Neural crest cell (in vitro differentiated cells): ENCODE results near the gene SLC9A3. TPM values are rescaled to one million over a fixed set of nuclear protein-coding genes. Genes with fewer than 3 reads are reported as not detected.

Experiments
- DNase-seq: peaks from one replicate; pipeline ENCODE4 v3.0.0; 2021; ENCODE audit warnings: low read depth, mixed read lengths, low spot score
- H3K27ac Mint-ChIP-seq: one replicate; pipeline ENCODE4 v1.8.0; 2021; ENCODE audit warnings: mild to moderate bottlenecking, mixed read lengths; ENCODE audit not compliant: unreplicated experiment
- H3K27me3 Mint-ChIP-seq: 2 replicates; pipeline ENCODE4 v1.8.0; 2021; ENCODE audit warnings: low read depth, mild to moderate bottlenecking, mixed read lengths
- H3K36me3 Mint-ChIP-seq: 2 replicates; pipeline ENCODE4 v1.8.0; 2021; ENCODE audit warnings: low read depth, mild to moderate bottlenecking, mixed read lengths
- H3K4me1 Mint-ChIP-seq: 2 replicates; pipeline ENCODE4 v1.8.0; 2021; ENCODE audit warnings: mixed read lengths
- H3K4me3 Mint-ChIP-seq: one replicate; pipeline ENCODE4 v1.8.0; 2021; ENCODE audit warnings: mild to moderate bottlenecking, mixed read lengths
- H3K9me3 Mint-ChIP-seq: 2 replicates; pipeline ENCODE4 v1.8.0; 2021; ENCODE audit warnings: mixed read lengths
- total RNA-seq: library from RNA; stranded (reverse); gene quantifications from 2 replicates; pipeline ENCODE4 v1.2.1, GENCODE V29; 2021
- TF ChIP-seq, protein P1 (sequence below): fragments of 200-600 bp; sonication (generic); conservative IDR thresholded peaks from 2 replicates; pipeline ENCODE4 v1.5.0; 2021; ENCODE audit warnings: antibody characterized with exemption, mild to moderate bottlenecking

The SLC9A3 gene
- total RNA-seq, 1 donor from 2014 or later: 1.5 TPM

DNA sequence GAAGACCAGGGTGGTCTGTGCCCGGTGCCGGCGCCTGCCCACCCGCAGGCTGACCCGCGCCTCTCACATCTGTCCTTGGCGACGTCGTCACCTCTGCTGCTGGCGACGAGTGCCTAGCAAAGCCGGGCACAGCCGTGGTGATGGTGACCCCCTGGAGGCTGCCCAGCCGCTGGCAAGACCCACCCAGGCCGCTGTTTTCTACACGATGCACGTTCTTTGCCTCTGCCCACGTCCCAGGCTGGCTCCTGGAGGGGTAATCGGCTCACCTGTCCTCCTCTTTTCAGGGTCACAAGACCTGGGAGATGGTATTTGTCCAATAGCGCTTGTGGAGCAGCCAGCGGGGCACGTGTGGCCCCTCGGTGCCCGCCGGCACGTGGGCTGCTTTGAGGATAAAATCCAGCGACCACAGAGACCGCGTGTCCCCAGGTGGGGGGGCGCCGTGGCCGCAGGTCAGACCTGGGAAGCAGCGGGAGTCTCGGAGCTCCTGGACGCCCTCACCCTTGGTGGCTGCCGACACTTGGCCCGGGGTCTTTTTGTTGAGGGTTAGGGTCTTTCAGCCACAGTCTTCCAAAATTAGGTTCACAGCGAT lies 29.5 kb downstream of the SLC9A3 start:
- H3K27ac Mint-ChIP-seq: no peak overlapping the region
- no peaks in the 10 kb centered on the region for H3K36me3 Mint-ChIP-seq
- H3K27me3 Mint-ChIP-seq: peaks cover 68% of the 10 kb centered on the region
- TF ChIP-seq, protein P1, sequence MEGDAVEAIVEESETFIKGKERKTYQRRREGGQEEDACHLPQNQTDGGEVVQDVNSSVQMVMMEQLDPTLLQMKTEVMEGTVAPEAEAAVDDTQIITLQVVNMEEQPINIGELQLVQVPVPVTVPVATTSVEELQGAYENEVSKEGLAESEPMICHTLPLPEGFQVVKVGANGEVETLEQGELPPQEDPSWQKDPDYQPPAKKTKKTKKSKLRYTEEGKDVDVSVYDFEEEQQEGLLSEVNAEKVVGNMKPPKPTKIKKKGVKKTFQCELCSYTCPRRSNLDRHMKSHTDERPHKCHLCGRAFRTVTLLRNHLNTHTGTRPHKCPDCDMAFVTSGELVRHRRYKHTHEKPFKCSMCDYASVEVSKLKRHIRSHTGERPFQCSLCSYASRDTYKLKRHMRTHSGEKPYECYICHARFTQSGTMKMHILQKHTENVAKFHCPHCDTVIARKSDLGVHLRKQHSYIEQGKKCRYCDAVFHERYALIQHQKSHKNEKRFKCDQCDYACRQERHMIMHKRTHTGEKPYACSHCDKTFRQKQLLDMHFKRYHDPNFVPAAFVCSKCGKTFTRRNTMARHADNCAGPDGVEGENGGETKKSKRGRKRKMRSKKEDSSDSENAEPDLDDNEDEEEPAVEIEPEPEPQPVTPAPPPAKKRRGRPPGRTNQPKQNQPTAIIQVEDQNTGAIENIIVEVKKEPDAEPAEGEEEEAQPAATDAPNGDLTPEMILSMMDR: no peak
- H3K9me3 Mint-ChIP-seq: no peaks in the 10 kb centered on the region
- peaks cover 3% of the 10 kb centered on the region for H3K4me1 Mint-ChIP-seq
- H3K4me3 Mint-ChIP-seq: no peak overlapping the region
- no peak for DNase-seq

GRCh38 chr5:493758-494157 lies 30.5 kb downstream of the SLC9A3 start:
- peaks cover 61% of the 10 kb centered on the region for H3K27me3 Mint-ChIP-seq
- H3K27ac Mint-ChIP-seq: no peak overlapping the region
- TF ChIP-seq, protein P1: no peak
- DNase-seq: no peak
- H3K9me3 Mint-ChIP-seq: no peaks in the 10 kb centered on the region
- no peak overlapping the region for H3K4me3 Mint-ChIP-seq
- no peaks in the 10 kb centered on the region for H3K36me3 Mint-ChIP-seq
- peaks cover 3% of the 10 kb centered on the region for H3K4me1 Mint-ChIP-seq

- Mint-ChIP-seq H3K36me3 (no peaks in the 10 kb centered on the region), H3K9me3 (no peaks in the 10 kb centered on the region), H3K27ac (no peak overlapping the region), H3K4me1 (peaks cover 3% of the 10 kb centered on the region), H3K27me3 (peaks cover 55% of the 10 kb centered on the region), H3K4me3 (no peak overlapping the region)
- DNase-seq: no peak
- TF ChIP-seq, protein P1: no peak
These were observed 31.0 kb downstream of the SLC9A3 start for GRCh38 chr5:493119-493701.

DNA sequence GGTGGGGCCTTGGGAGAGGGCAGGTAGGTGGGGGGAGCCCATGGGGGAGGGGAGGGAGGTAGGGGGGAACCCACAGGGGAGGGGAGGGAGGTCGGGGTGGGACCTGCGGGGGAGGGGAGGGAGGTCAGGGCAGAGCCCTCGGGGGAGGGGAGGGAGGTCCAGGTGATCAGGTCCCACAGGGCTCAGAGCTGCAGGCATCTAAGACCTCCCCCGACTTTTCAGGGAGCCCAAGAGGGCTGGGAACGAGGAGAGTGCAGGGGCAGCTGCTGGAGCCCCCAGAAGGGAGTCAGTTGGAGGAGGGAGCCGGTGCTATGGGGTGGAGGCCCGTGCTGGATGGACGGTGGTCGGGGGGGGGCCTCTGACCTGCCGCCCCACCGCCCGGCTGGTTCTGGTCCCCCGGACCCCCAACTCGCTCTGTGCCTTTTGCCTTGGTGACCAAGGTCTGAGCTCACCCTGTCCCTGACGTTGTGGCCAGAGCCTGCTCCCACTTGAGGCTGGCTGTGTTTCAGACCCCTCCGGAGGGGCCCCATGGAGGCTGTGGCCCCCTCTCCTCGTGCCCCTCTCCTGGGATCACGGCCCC lies 31.8 kb downstream of the SLC9A3 start:
- DNase-seq: no peak
- H3K4me1 Mint-ChIP-seq: peaks cover 3% of the 10 kb centered on the region
- H3K36me3 Mint-ChIP-seq: no peaks in the 10 kb centered on the region
- peaks cover 49% of the 10 kb centered on the region for H3K27me3 Mint-ChIP-seq
- TF ChIP-seq, protein P1: no peak
- no peaks in the 10 kb centered on the region for H3K9me3 Mint-ChIP-seq
- H3K4me3 Mint-ChIP-seq: no peak overlapping the region
- H3K27ac Mint-ChIP-seq: no peak overlapping the region

- DNase-seq: no peak
- Mint-ChIP-seq H3K4me3 (no peak overlapping the region), H3K27me3 (peaks cover 43% of the 10 kb centered on the region), H3K9me3 (no peaks in the 10 kb centered on the region), H3K27ac (no peak overlapping the region), H3K36me3 (no peaks in the 10 kb centered on the region), H3K4me1 (peaks cover 3% of the 10 kb centered on the region)
- TF ChIP-seq, protein P1: no peak
These were observed 32.4 kb downstream of the SLC9A3 start for GRCh38 chr5:491856-492155.
